K562 (cell line): ENCODE data around the gene NEURL1. TPM values are rescaled to one million over a fixed set of nuclear protein-coding genes. Genes with fewer than 3 reads are reported as not detected.

Experiments used
- ATAC-seq: fragments of 200-7000 bp; cut with Tn5 transposase; 3 replicates; pipeline ENCODE4 v1.9.1; 2020; ENCODE audit warnings: moderate library complexity
- BruUV-seq: library from RNA; stranded (reverse); fragments of 400-500 nt; replicated peaks from 2 replicates; lab custom pipeline; 2021; lab: Mats Ljungman, UMichigan
- CTCF ChIA-PET: fragments of 300-600 bp; formaldehyde crosslinking; extraction: SDS; loops from one replicate; lab custom pipeline; 2021; ENCODE audit warnings: low intra/inter-chr PET ratio; lab: Yijun Ruan, JAX
- POLR2A ChIA-PET: fragments of 300-600, 350-650 bp; sonication (Branson Sonifier 250); formaldehyde crosslinking; extraction: SDS; loops from one replicate; lab custom pipeline; 2021; ENCODE audit warnings: antibody characterized with exemption, inconsistent platforms; lab: Yijun Ruan, JAX
- DNase-seq, 4 experiments: peaks; one replicate each; pipeline versions ENCODE4 v3.0.0 to v3.0.0-alpha.2; 2011 to 2018; ENCODE audit warnings: low spot score in 3 of 4, mixed read lengths in 3 of 4; ENCODE audit errors: extremely low read depth in 1 of 4
- FAIRE-seq: peaks from 2 replicates; lab custom pipeline; 2011; peaks lifted over from hg19 to GRCh38; lab: Jason Lieb, UNC
- H2AFZ ChIP-seq: 2 replicates; pipeline ENCODE4 v1.6.0; 2011; ENCODE audit warnings: low read depth, low read length, control low read depth, inconsistent platforms
- H3K27ac ChIP-seq: fragments of 200-600 bp; 3 replicates; pipeline ENCODE4 v1.8.0; 2011; ENCODE audit warnings: low read depth, mild to moderate bottlenecking, control low read depth, inconsistent platforms, low read length, moderate library complexity, mixed read lengths; ENCODE audit errors: extremely low read depth
- H3K27me3 ChIP-seq, 2 experiments: fragments of 300-600 bp in 1 of 2; 2 replicates in 1 of 2; 3 replicates in 1 of 2; pipeline versions ENCODE4 v1.6.0 to v1.8.0; 2011; ENCODE audit warnings: inconsistent platforms in 2 of 2, low read length in 2 of 2, mild to moderate bottlenecking in 1 of 2, mixed read lengths in 1 of 2, moderate library complexity in 1 of 2; ENCODE audit not compliant: control insufficient read depth in 2 of 2, insufficient read depth in 2 of 2
- H3K36me3 ChIP-seq: fragments of 300-600 bp; 3 replicates; pipeline ENCODE4 v1.8.0; 2011; ENCODE audit warnings: mild to moderate bottlenecking, low read length, inconsistent platforms; ENCODE audit not compliant: control insufficient read depth, insufficient read depth
- H3K4me1 ChIP-seq, 2 experiments: fragments of 200-600 bp in 1 of 2; replicated peaks in 1 of 2; 2 replicates in 1 of 2; 3 replicates in 1 of 2; pipeline versions ENCODE4 v1.5.1 to v1.8.0; 2011; ENCODE audit warnings: inconsistent platforms in 2 of 2, low read length in 2 of 2, mild to moderate bottlenecking in 1 of 2, mixed read lengths in 1 of 2, moderate library complexity in 1 of 2; ENCODE audit not compliant: control insufficient read depth in 2 of 2, insufficient read depth in 2 of 2
- H3K4me2 ChIP-seq: 2 replicates; pipeline ENCODE4 v1.6.1; 2011; ENCODE audit warnings: low read length, control low read depth, inconsistent platforms, mixed read lengths; ENCODE audit not compliant: insufficient read depth
- H3K4me3 ChIP-seq: fragments of 200-600 bp; sonication (generic), shearing (Covaris generic); 2 replicates; pipeline ENCODE4 v1.5.1; 2016; ENCODE audit warnings: control low read depth, inconsistent platforms
- H3K79me2 ChIP-seq: fragments of 200-600 bp; 3 replicates; pipeline ENCODE4 v1.8.0; 2011; ENCODE audit warnings: low read length, inconsistent platforms; ENCODE audit not compliant: control insufficient read depth, insufficient read depth
- H3K9ac ChIP-seq, 2 experiments: 2 replicates each; pipeline versions ENCODE4 v1.6.0 to v1.6.1; 2011; ENCODE audit warnings: low read depth in 2 of 2, low read length in 2 of 2, control low read depth in 1 of 2, inconsistent platforms in 1 of 2, mild to moderate bottlenecking in 1 of 2, mixed read lengths in 1 of 2; ENCODE audit not compliant: insufficient read depth in 1 of 2
- H3K9me1 ChIP-seq: one replicate; pipeline ENCODE4 v1.6.0; 2011; ENCODE audit warnings: inconsistent platforms, mild to moderate bottlenecking, low read length, moderate library complexity; ENCODE audit not compliant: control insufficient read depth, insufficient read depth
- H3K9me3 ChIP-seq: replicated peaks from 2 replicates; pipeline ENCODE4 v1.5.1; 2011; ENCODE audit warnings: low read depth, low read length, inconsistent platforms; ENCODE audit not compliant: control insufficient read depth, insufficient read depth
- H4K20me1 ChIP-seq: replicated peaks from 2 replicates; pipeline ENCODE4 v1.6.1; 2011; ENCODE audit warnings: low read length, inconsistent platforms, mixed read lengths; ENCODE audit not compliant: control insufficient read depth, insufficient read depth
- ATF4 ChIP-seq: fragments of 450-650 bp; formaldehyde crosslinking; IDR thresholded peaks from 2 replicates; pipeline ENCODE4 v1.4.0; 2022; ENCODE audit warnings: mild to moderate bottlenecking, moderate library complexity
- DDX20 ChIP-seq: fragments of 450-650 bp; IDR thresholded peaks from 2 replicates; pipeline ENCODE4 v1.6.1; 2016; ENCODE audit warnings: missing genetic modification characterization, low read depth, mild to moderate bottlenecking, missing compliant biosample characterization, moderate library complexity
- ERF ChIP-seq: fragments of 450-650 bp; formaldehyde crosslinking; IDR thresholded peaks from 2 replicates; pipeline ENCODE4 v1.4.0; 2020; ENCODE audit warnings: mild to moderate bottlenecking, mixed read lengths
- HES1 ChIP-seq: fragments of 450-650 bp; IDR thresholded peaks from 2 replicates; pipeline ENCODE4 v1.6.1; 2016; ENCODE audit warnings: low read depth, mild to moderate bottlenecking, moderate library complexity
- OTX1 ChIP-seq: fragments of 450-650 bp; formaldehyde crosslinking; IDR thresholded peaks from 2 replicates; pipeline ENCODE4 v1.4.0; 2022; ENCODE audit warnings: mild to moderate bottlenecking
- U2AF1 ChIP-seq: fragments of 200-400 bp; formaldehyde crosslinking; optimal IDR thresholded peaks from 2 replicates; pipeline ENCODE3; 2017; ENCODE audit warnings: mild to moderate bottlenecking, low read depth, low read length, moderate library complexity
- ZNF785 ChIP-seq: fragments of 250-450 bp; sonication (Bioruptor Pico); IDR thresholded peaks from 2 replicates; pipeline ENCODE4 v1.4.0; 2020; ENCODE audit warnings: mild to moderate bottlenecking
- WGBS: fragments of 100-300 bp; shearing (Covaris generic); methylation state at CpG from one replicate; pipeline ENCODE4 v1.1.6; 2016; ENCODE audit warnings: low coverage, mixed read lengths; ENCODE audit not compliant: insufficient coverage; ENCODE audit errors: missing lambda C conversion rate; 5-methylcytosine and 5-hydroxymethylcytosine counted together
- in situ Hi-C: fragments of 300-500 bp; cut with MboI; formaldehyde crosslinking; loops from 4 replicates; pipeline ENCODE4 v1.15.0; 2018; ENCODE audit warnings: inconsistent platforms, mixed read lengths
- intact Hi-C: fragments of 100-400 bp; cut with micrococcal nuclease; formaldehyde crosslinking; loops from 2 replicates; pipeline ENCODE4 v1.14.2; 2022
- polyA plus RNA-seq, 8 experiments: library from polyadenylated mRNA; depleted of rRNA in 4 of 8; stranded (reverse) in 5 of 8; unstranded in 3 of 8; fragments of >200 nt; fragmentation: Nextera tagmentation in 2 of 8; fragmentation: Illumina TruSeq in 1 of 8; extraction: Ambion mirVana in 2 of 8; extraction: Trizol in 1 of 8; gene quantifications; 2 replicates each; pipeline versions ENCODE4 v1.2.1 to v1.2.3, GENCODE V29; 2011 to 2014; ENCODE audit warnings: inconsistent platforms in 1 of 8, missing spikeins in 1 of 8
- total RNA-seq, 7 experiments: library from RNA; depleted of rRNA in 6 of 7; stranded (reverse); fragments of >200 nt in 6 of 7; fragmentation: Illumina TruSeq in 2 of 7; extraction: Trizol in 2 of 7; gene quantifications; 2 replicates each; pipeline versions ENCODE4 v1.2.1 to v1.2.3, GENCODE V29; 2011 to 2021; ENCODE audit warnings: low replicate concordance in 1 of 7
- TF ChIP-seq, protein P1 (sequence below): fragments of 450-650 bp; IDR thresholded peaks from 2 replicates; pipeline ENCODE4 v1.6.1; 2014; ENCODE audit warnings: low read depth, mild to moderate bottlenecking, moderate library complexity, borderline replicate concordance
- TF ChIP-seq, protein P2 (sequence below): sonication (generic); formaldehyde crosslinking; IDR thresholded peaks from 2 replicates; pipeline ENCODE4 v1.9.0; 2022; ENCODE audit warnings: mild to moderate bottlenecking, missing genetic modification reagents

The NEURL1 gene
- total and polyA plus RNA-seq, 9 of the 15 experiments (the other 6 are each of a cell fraction or from before 2014, with no cell fraction given) = 0.01 to 0.45 (median 0.16) TPM; not detected in 5

GRCh38 chr10:103576862-103577261, 83.4 kb downstream of the NEURL1 start:
- in situ Hi-C loops = loop anchor here (25.0 kb wide), 1 partner anchor 285 kb away; the partner anchor contains the start of gene SH3PXD2A
- ChIA-PET CTCF (no interaction called here), POLR2A (interaction anchor here (0.8 to 2.7 kb wide), 3 partner anchors 8 to 15 kb away, joined by 3 to 10 read pairs (median 3); no protein-coding TSS in a partner anchor)
- no TSS peak for BruUV-seq
- Histone ChIP-seq H4K20me1 (no peaks in the 10 kb centered on the region; the same call in 1 of the 2 replicates), H3K79me2 (no peaks in the 10 kb centered on the region), H3K4me3 (no peak overlapping the region), H3K9me3 (no peaks in the 10 kb centered on the region), H3K9ac (no peak overlapping the region), H2AFZ (no peak overlapping the region), H3K4me1 (peaks cover 17 to 23% of the 10 kb centered on the region in 2 experiments), H3K4me2 (no peak overlapping the region), H3K27ac (no peak overlapping the region), H3K9me1 (no peaks in the 10 kb centered on the region), H3K27me3 (0 out of 5 replicates have a peak, but pooled peaks cover 0 to 8% of the 10 kb centered on the region in 2 experiments), H3K36me3 (no peaks in the 10 kb centered on the region)
- 57% methylated on average over 1 of the region's 2 CpGs for WGBS
- intact Hi-C loops = no loop called here
- no peak for TF ChIP-seq ATF4
- TF ChIP-seq DDX20 (tag) = no peak
- no peak for TF ChIP-seq ERF (CRISPR knock-in tag)
- TF ChIP-seq, protein P1, sequence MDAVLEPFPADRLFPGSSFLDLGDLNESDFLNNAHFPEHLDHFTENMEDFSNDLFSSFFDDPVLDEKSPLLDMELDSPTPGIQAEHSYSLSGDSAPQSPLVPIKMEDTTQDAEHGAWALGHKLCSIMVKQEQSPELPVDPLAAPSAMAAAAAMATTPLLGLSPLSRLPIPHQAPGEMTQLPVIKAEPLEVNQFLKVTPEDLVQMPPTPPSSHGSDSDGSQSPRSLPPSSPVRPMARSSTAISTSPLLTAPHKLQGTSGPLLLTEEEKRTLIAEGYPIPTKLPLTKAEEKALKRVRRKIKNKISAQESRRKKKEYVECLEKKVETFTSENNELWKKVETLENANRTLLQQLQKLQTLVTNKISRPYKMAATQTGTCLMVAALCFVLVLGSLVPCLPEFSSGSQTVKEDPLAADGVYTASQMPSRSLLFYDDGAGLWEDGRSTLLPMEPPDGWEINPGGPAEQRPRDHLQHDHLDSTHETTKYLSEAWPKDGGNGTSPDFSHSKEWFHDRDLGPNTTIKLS = no peak
- no peak for TF ChIP-seq ZNF785 (CRISPR knock-in tag)
- TF ChIP-seq HES1 = no peak
- TF ChIP-seq OTX1 = no peak
- TF ChIP-seq U2AF1 = no peak
- TF ChIP-seq, protein P2, sequence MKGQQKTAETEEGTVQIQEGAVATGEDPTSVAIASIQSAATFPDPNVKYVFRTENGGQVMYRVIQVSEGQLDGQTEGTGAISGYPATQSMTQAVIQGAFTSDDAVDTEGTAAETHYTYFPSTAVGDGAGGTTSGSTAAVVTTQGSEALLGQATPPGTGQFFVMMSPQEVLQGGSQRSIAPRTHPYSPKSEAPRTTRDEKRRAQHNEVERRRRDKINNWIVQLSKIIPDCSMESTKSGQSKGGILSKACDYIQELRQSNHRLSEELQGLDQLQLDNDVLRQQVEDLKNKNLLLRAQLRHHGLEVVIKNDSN (CRISPR knock-in tag) = no peak
- no peak for DNase-seq
- FAIRE-seq = no peak
- ATAC-seq = no peak
